WTC11 (cell line): ENCODE data around the gene ADGRF5. TPM values are rescaled to one million over a fixed set of nuclear protein-coding genes. Genes with fewer than 3 reads are reported as not detected.

Experiments used
- ATAC-seq: fragments of 200-7000 bp; cut with Tn5 transposase; 2 replicates; pipeline ENCODE4 v1.10.0; 2021; ENCODE audit warnings: mild to moderate bottlenecking, moderate library complexity
- CTCF ChIA-PET: fragments of 300-600 bp; sonication (Branson Sonifier 250); formaldehyde crosslinking; loops from one replicate; lab custom pipeline; 2021; ENCODE audit warnings: antibody characterized with exemption; lab: Charles Lee
- POLR2A ChIA-PET: fragments of 350-600 bp; sonication (Branson Sonifier 250); formaldehyde crosslinking; loops from one replicate; lab custom pipeline; 2021; ENCODE audit warnings: antibody characterized with exemption; lab: Charles Lee
- DNase-seq: peaks from one replicate; pipeline ENCODE4 v3.0.0; 2021; ENCODE audit warnings: low spot score
- H3K27ac Mint-ChIP-seq: 2 replicates; pipeline ENCODE4 v1.8.0; 2021; ENCODE audit warnings: mixed read lengths
- H3K27me3 Mint-ChIP-seq: 2 replicates; pipeline ENCODE4 v1.8.0; 2021; ENCODE audit warnings: low read depth, mild to moderate bottlenecking, moderate library complexity, mixed read lengths
- H3K36me3 Mint-ChIP-seq: 2 replicates; pipeline ENCODE4 v1.8.0; 2021; ENCODE audit warnings: mixed read lengths
- H3K4me1 Mint-ChIP-seq: 2 replicates; pipeline ENCODE4 v1.8.0; 2022; ENCODE audit warnings: mixed read lengths
- H3K4me3 Mint-ChIP-seq: 2 replicates; pipeline ENCODE4 v1.8.0; 2021; ENCODE audit warnings: mild to moderate bottlenecking, moderate library complexity, mixed read lengths
- H3K9me3 Mint-ChIP-seq: 2 replicates; pipeline ENCODE4 v1.8.0; 2021; ENCODE audit warnings: mixed read lengths
- ETV6 ChIP-seq: sonication (generic); formaldehyde crosslinking; IDR thresholded peaks from 2 replicates; pipeline ENCODE4 v1.8.1; 2022; ENCODE audit warnings: mild to moderate bottlenecking, missing genetic modification reagents
- GABPB1 ChIP-seq: sonication (generic); formaldehyde crosslinking; IDR thresholded peaks from 2 replicates; pipeline ENCODE4 v1.8.1; 2023; ENCODE audit warnings: mild to moderate bottlenecking, missing genetic modification reagents
- GRHL2 ChIP-seq: fragments of 250-450 bp; sonication (Bioruptor Pico); IDR thresholded peaks from 2 replicates; pipeline ENCODE4 v1.8.0; 2022; ENCODE audit warnings: mild to moderate bottlenecking, moderate library complexity; ENCODE audit not compliant: insufficient replicate concordance, severe bottlenecking
- HMGA2 ChIP-seq: fragments of 250-450 bp; sonication (Bioruptor Pico); IDR thresholded peaks from 2 replicates; pipeline ENCODE4 v1.4.0; 2021; ENCODE audit warnings: mild to moderate bottlenecking, moderate library complexity
- KAT7 ChIP-seq: sonication (generic); formaldehyde crosslinking; IDR thresholded peaks from 2 replicates; pipeline ENCODE4 v1.8.1; 2023; ENCODE audit warnings: missing genetic modification reagents, mild to moderate bottlenecking, borderline replicate concordance
- NFYB ChIP-seq: sonication (generic); formaldehyde crosslinking; conservative IDR thresholded peaks from 2 replicates; pipeline ENCODE4 v1.8.0; 2022; ENCODE audit warnings: low read depth, missing genetic modification reagents
- NR3C1 ChIP-seq: sonication (generic); formaldehyde crosslinking; conservative IDR thresholded peaks from 2 replicates; pipeline ENCODE4 v1.8.1; 2023; ENCODE audit warnings: low read depth, mild to moderate bottlenecking, missing genetic modification reagents
- OVOL2 ChIP-seq: fragments of 250-450 bp; sonication (Bioruptor Pico); IDR thresholded peaks from 2 replicates; pipeline ENCODE4 v1.9.0; 2021; ENCODE audit warnings: mild to moderate bottlenecking, borderline replicate concordance
- PRRX2 ChIP-seq: fragments of 250-450 bp; sonication (Bioruptor Pico); IDR thresholded peaks from 2 replicates; pipeline ENCODE4 v1.8.0; 2021; ENCODE audit warnings: mild to moderate bottlenecking
- RELA ChIP-seq: sonication (generic); formaldehyde crosslinking; IDR thresholded peaks from 2 replicates; pipeline ENCODE4 v1.8.1; 2022; ENCODE audit warnings: missing genetic modification reagents, mild to moderate bottlenecking, borderline replicate concordance
- SMAD4 ChIP-seq: sonication (generic); formaldehyde crosslinking; IDR thresholded peaks from 2 replicates; pipeline ENCODE4 v1.8.0; 2022; ENCODE audit warnings: mild to moderate bottlenecking, missing genetic modification reagents
- TCF7 ChIP-seq: sonication (generic); formaldehyde crosslinking; IDR thresholded peaks from 2 replicates; pipeline ENCODE4 v1.8.0; 2022; ENCODE audit warnings: mild to moderate bottlenecking, low read depth, missing genetic modification reagents, moderate library complexity
- ZNF138 ChIP-seq: sonication (generic); formaldehyde crosslinking; conservative IDR thresholded peaks from 2 replicates; pipeline ENCODE4 v1.8.1; 2022; ENCODE audit warnings: mild to moderate bottlenecking, moderate library complexity, missing genetic modification reagents
- total RNA-seq: library from RNA; stranded (reverse); gene quantifications from 3 replicates; pipeline ENCODE4 v1.2.3, GENCODE V29; 2021
- TF ChIP-seq, protein P1 (sequence below): sonication (generic); formaldehyde crosslinking; IDR thresholded peaks from 2 replicates; pipeline ENCODE4 v1.8.1; 2023; ENCODE audit warnings: mild to moderate bottlenecking, missing genetic modification reagents
- TF ChIP-seq, protein P2 (sequence below): fragments of 250-450 bp; sonication (Bioruptor Pico); IDR thresholded peaks from 2 replicates; pipeline ENCODE4 v1.9.0; 2021; ENCODE audit warnings: moderate library complexity, mild to moderate bottlenecking, inconsistent platforms, borderline replicate concordance
- TF ChIP-seq, protein P3 (sequence below): sonication (generic); formaldehyde crosslinking; conservative IDR thresholded peaks from 2 replicates; pipeline ENCODE4 v1.8.1; 2022; ENCODE audit warnings: mild to moderate bottlenecking, missing genetic modification reagents
- TF ChIP-seq, protein P4 (sequence below): sonication (generic); formaldehyde crosslinking; IDR thresholded peaks from 2 replicates; pipeline ENCODE4 v1.8.0; 2022; ENCODE audit warnings: missing genetic modification reagents
- TF ChIP-seq, protein P5 (sequence below): sonication (generic); formaldehyde crosslinking; IDR thresholded peaks from 2 replicates; pipeline ENCODE4 v1.8.0; 2022; ENCODE audit warnings: mild to moderate bottlenecking, missing genetic modification reagents
- TF ChIP-seq, protein P6 (sequence below): sonication (generic); formaldehyde crosslinking; IDR thresholded peaks from 2 replicates; pipeline ENCODE4 v1.8.1; 2023; ENCODE audit warnings: mild to moderate bottlenecking, moderate library complexity, missing genetic modification reagents
- TF ChIP-seq, protein P7 (sequence below): sonication (generic); formaldehyde crosslinking; IDR thresholded peaks from 2 replicates; pipeline ENCODE4 v1.8.1; 2023; ENCODE audit warnings: mild to moderate bottlenecking, missing genetic modification reagents, borderline replicate concordance

Gene ADGRF5
- total RNA-seq, 1 experiment from 2014 or later: 0.24 TPM

DNA sequence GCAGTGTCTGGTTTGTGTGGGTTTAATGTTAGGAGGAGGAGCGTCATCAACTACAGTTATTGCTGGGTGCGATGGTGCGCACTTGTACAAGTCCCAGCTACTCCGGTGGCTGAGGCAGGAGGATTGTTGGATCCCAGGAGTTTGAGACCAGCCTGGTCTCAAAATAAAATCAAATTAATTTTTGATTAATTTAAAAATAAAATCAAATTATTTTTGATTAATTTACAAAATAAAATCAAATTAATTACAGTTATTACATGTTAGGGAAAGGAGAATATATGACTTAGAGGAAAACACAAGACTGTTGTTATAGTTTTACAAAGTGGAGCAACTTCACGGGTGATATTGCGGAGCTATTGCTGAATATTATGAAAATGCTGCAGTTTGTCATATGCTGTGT, 34.7 kb upstream of the ADGRF5 start:
- H3K36me3 Mint-ChIP-seq: no peaks in the 10 kb centered on the region
- H3K27me3 Mint-ChIP-seq: no peaks in the 10 kb centered on the region
- H3K4me1 Mint-ChIP-seq: peaks cover 23% of the 10 kb centered on the region
- ChIA-PET CTCF (no interaction called here), POLR2A (no interaction called here)
- H3K9me3 Mint-ChIP-seq: no peaks in the 10 kb centered on the region
- H3K27ac Mint-ChIP-seq: no peak overlapping the region
- ATAC-seq (no peak), DNase-seq (no peak)
- H3K4me3 Mint-ChIP-seq: no peak overlapping the region
- TF ChIP-seq HMGA2 (CRISPR knock-in tag) (peak; percentile 92), TCF7 (no peak)

DNA sequence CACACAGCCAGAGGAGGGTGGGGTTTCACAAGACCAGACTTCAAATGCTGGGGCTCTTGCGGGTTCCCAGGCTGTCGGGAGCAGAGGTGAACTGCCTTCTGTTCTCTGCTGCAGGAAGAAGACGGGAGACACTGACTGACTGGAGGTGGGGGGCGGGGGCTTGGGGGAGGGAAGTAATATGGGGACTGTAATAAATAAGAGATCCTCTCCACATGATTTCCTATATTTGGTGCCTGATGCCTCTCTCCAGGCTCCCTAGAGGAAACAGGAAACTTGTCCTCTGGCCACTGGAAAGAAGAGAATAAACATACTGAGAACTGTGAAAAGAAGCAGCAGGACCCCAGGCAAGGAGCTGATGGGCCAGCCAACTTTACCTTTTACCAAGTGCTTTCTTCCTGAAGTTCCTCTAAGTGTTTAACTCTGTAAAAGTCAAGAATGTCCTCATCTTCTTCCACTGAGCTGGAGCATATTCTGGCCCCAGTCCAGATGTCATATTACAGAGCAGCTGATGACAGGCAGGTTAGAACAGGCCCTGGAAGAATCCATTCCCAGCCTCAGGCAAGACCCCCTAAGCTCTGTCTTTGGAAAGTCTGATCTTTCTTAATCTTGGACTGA, 33.2 kb upstream of the ADGRF5 start:
- Mint-ChIP-seq H3K9me3 (no peaks in the 10 kb centered on the region), H3K4me1 (peaks cover 23% of the 10 kb centered on the region), H3K4me3 (no peak overlapping the region), H3K27ac (no peak overlapping the region), H3K36me3 (no peaks in the 10 kb centered on the region), H3K27me3 (no peaks in the 10 kb centered on the region)
- CTCF ChIA-PET: no interaction called here
- POLR2A ChIA-PET: interaction anchor here (0.7 kb wide), 1 partner anchor 260 kb away, joined by 4 read pairs; no protein-coding TSS in a partner anchor
- DNase-seq (peak; percentile 12), ATAC-seq (peak; percentile 80)
- TF ChIP-seq NR3C1 (CRISPR knock-in tag) (no peak), HMGA2 (CRISPR knock-in tag) (no peak), GRHL2 (no peak), ETV6 (CRISPR knock-in tag) (no peak), SMAD4 (CRISPR knock-in tag) (no peak), KAT7 (CRISPR knock-in tag) (no peak), PRRX2 (CRISPR knock-in tag) (no peak), RELA (CRISPR knock-in tag) (no peak), NFYB (no peak), ZNF138 (CRISPR knock-in tag) (no peak), OVOL2 (no peak), GABPB1 (CRISPR knock-in tag) (no peak)
- TF ChIP-seq, protein P1, sequence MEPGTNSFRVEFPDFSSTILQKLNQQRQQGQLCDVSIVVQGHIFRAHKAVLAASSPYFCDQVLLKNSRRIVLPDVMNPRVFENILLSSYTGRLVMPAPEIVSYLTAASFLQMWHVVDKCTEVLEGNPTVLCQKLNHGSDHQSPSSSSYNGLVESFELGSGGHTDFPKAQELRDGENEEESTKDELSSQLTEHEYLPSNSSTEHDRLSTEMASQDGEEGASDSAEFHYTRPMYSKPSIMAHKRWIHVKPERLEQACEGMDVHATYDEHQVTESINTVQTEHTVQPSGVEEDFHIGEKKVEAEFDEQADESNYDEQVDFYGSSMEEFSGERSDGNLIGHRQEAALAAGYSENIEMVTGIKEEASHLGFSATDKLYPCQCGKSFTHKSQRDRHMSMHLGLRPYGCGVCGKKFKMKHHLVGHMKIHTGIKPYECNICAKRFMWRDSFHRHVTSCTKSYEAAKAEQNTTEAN (CRISPR knock-in tag): no peak
- TF ChIP-seq, protein P2, sequence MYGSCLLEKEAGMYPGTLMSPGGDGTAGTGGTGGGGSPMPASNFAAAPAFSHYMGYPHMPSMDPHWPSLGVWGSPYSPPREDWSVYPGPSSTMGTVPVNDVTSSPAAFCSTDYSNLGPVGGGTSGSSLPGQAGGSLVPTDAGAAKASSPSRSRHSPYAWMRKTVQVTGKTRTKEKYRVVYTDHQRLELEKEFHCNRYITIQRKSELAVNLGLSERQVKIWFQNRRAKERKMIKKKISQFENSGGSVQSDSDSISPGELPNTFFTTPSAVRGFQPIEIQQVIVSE: no peak
- TF ChIP-seq, protein P3, sequence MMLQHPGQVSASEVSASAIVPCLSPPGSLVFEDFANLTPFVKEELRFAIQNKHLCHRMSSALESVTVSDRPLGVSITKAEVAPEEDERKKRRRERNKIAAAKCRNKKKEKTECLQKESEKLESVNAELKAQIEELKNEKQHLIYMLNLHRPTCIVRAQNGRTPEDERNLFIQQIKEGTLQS (CRISPR knock-in tag): no peak
- TF ChIP-seq, protein P4, sequence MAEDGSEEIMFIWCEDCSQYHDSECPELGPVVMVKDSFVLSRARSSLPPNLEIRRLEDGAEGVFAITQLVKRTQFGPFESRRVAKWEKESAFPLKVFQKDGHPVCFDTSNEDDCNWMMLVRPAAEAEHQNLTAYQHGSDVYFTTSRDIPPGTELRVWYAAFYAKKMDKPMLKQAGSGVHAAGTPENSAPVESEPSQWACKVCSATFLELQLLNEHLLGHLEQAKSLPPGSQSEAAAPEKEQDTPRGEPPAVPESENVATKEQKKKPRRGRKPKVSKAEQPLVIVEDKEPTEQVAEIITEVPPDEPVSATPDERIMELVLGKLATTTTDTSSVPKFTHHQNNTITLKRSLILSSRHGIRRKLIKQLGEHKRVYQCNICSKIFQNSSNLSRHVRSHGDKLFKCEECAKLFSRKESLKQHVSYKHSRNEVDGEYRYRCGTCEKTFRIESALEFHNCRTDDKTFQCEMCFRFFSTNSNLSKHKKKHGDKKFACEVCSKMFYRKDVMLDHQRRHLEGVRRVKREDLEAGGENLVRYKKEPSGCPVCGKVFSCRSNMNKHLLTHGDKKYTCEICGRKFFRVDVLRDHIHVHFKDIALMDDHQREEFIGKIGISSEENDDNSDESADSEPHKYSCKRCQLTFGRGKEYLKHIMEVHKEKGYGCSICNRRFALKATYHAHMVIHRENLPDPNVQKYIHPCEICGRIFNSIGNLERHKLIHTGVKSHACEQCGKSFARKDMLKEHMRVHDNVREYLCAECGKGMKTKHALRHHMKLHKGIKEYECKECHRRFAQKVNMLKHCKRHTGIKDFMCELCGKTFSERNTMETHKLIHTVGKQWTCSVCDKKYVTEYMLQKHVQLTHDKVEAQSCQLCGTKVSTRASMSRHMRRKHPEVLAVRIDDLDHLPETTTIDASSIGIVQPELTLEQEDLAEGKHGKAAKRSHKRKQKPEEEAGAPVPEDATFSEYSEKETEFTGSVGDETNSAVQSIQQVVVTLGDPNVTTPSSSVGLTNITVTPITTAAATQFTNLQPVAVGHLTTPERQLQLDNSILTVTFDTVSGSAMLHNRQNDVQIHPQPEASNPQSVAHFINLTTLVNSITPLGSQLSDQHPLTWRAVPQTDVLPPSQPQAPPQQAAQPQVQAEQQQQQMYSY (CRISPR knock-in tag): no peak
- TF ChIP-seq, protein P5, sequence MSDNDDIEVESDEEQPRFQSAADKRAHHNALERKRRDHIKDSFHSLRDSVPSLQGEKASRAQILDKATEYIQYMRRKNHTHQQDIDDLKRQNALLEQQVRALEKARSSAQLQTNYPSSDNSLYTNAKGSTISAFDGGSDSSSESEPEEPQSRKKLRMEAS: no peak
- TF ChIP-seq, protein P6, sequence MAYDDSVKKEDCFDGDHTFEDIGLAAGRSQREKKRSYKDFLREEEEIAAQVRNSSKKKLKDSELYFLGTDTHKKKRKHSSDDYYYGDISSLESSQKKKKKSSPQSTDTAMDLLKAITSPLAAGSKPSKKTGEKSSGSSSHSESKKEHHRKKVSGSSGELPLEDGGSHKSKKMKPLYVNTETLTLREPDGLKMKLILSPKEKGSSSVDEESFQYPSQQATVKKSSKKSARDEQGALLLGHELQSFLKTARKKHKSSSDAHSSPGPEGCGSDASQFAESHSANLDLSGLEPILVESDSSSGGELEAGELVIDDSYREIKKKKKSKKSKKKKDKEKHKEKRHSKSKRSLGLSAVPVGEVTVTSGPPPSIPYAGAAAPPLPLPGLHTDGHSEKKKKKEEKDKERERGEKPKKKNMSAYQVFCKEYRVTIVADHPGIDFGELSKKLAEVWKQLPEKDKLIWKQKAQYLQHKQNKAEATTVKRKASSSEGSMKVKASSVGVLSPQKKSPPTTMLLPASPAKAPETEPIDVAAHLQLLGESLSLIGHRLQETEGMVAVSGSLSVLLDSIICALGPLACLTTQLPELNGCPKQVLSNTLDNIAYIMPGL (CRISPR knock-in tag): no peak
- TF ChIP-seq, protein P7, sequence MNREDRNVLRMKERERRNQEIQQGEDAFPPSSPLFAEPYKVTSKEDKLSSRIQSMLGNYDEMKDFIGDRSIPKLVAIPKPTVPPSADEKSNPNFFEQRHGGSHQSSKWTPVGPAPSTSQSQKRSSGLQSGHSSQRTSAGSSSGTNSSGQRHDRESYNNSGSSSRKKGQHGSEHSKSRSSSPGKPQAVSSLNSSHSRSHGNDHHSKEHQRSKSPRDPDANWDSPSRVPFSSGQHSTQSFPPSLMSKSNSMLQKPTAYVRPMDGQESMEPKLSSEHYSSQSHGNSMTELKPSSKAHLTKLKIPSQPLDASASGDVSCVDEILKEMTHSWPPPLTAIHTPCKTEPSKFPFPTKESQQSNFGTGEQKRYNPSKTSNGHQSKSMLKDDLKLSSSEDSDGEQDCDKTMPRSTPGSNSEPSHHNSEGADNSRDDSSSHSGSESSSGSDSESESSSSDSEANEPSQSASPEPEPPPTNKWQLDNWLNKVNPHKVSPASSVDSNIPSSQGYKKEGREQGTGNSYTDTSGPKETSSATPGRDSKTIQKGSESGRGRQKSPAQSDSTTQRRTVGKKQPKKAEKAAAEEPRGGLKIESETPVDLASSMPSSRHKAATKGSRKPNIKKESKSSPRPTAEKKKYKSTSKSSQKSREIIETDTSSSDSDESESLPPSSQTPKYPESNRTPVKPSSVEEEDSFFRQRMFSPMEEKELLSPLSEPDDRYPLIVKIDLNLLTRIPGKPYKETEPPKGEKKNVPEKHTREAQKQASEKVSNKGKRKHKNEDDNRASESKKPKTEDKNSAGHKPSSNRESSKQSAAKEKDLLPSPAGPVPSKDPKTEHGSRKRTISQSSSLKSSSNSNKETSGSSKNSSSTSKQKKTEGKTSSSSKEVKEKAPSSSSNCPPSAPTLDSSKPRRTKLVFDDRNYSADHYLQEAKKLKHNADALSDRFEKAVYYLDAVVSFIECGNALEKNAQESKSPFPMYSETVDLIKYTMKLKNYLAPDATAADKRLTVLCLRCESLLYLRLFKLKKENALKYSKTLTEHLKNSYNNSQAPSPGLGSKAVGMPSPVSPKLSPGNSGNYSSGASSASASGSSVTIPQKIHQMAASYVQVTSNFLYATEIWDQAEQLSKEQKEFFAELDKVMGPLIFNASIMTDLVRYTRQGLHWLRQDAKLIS (CRISPR knock-in tag): no peak
